Panc1 (cell line): ENCODE measurements around the gene RPRD2. TPM values are rescaled to one million over a fixed set of nuclear protein-coding genes. Genes with fewer than 3 reads are reported as not detected.

Experiments used
- ATAC-seq: fragments of 200-7000 bp; cut with Tn5 transposase; 2 replicates; pipeline ENCODE4 v1.9.1; 2020; ENCODE audit warnings: mild to moderate bottlenecking, moderate library complexity
- BruUV-seq: library from RNA; stranded (reverse); fragments of 400-500 nt; replicated peaks from 2 replicates; lab custom pipeline; 2021; lab: Mats Ljungman, UMichigan
- CTCF ChIA-PET: fragments of 300-600 bp; sonication (Branson Sonifier 250); formaldehyde crosslinking; loops from one replicate; lab custom pipeline; 2022; ENCODE audit warnings: antibody characterized with exemption; lab: Charles Lee
- POLR2A ChIA-PET: fragments of 300-600 bp; sonication (Branson Sonifier 250); formaldehyde crosslinking; loops from one replicate; lab custom pipeline; 2022; ENCODE audit warnings: antibody characterized with exemption; lab: Charles Lee
- DNase-seq: peaks from one replicate; pipeline ENCODE4 v3.0.0-alpha.2; 2010; ENCODE audit warnings: low read depth, low spot score
- H3K27ac ChIP-seq: 2 replicates; pipeline ENCODE4 v1.5.1; 2011; ENCODE audit warnings: mild to moderate bottlenecking, low read length, inconsistent platforms
- H3K27me3 ChIP-seq: fragments of 200-500 bp; sonication (Bioruptor generic); 2 replicates; pipeline ENCODE4 v1.6.0; 2014; ENCODE audit warnings: low read length, inconsistent platforms; ENCODE audit not compliant: control insufficient read depth, insufficient read depth
- H3K36me3 ChIP-seq: fragments of 200-500 bp; sonication (Bioruptor generic); 2 replicates; pipeline ENCODE4 v1.5.1; 2014; ENCODE audit warnings: inconsistent platforms, mild to moderate bottlenecking, low read length, moderate library complexity; ENCODE audit not compliant: control insufficient read depth, insufficient read depth
- H3K4me1 ChIP-seq: 2 replicates; pipeline ENCODE4 v1.5.1; 2011; ENCODE audit warnings: inconsistent platforms, mild to moderate bottlenecking, low read length, moderate library complexity; ENCODE audit not compliant: control insufficient read depth, insufficient read depth
- H3K4me3 ChIP-seq, 2 experiments: 2 replicates each; pipeline ENCODE4 v1.5.1; 2011 to 2012; ENCODE audit warnings: low read depth in 2 of 2, low read length in 2 of 2, mild to moderate bottlenecking in 2 of 2, inconsistent platforms in 1 of 2, moderate library complexity in 1 of 2
- H3K9me3 ChIP-seq: fragments of 200-500 bp; sonication (Bioruptor generic); 2 replicates; pipeline ENCODE4 v1.5.1; 2014; ENCODE audit warnings: low read depth, mild to moderate bottlenecking, inconsistent platforms, low read length, moderate library complexity; ENCODE audit not compliant: control insufficient read depth, insufficient read depth
- CTCF ChIP-seq: fragments of 450-650 bp; IDR thresholded peaks from 2 replicates; pipeline ENCODE4 v1.5.1; 2017; ENCODE audit warnings: mild to moderate bottlenecking
- POLR2AphosphoS5 ChIP-seq: IDR thresholded peaks from 2 replicates; pipeline ENCODE4 v1.6.1; 2012; ENCODE audit warnings: mild to moderate bottlenecking, low read depth, low read length, moderate library complexity
- REST ChIP-seq, 2 experiments: IDR thresholded peaks; 2 replicates each; pipeline ENCODE4 v1.6.1; 2011 to 2012; ENCODE audit warnings: low read depth in 2 of 2, control low read depth in 1 of 2, low read length in 1 of 2, mild to moderate bottlenecking in 1 of 2, moderate library complexity in 1 of 2; ENCODE audit not compliant: insufficient read depth in 1 of 2
- SIN3A ChIP-seq: IDR thresholded peaks from 2 replicates; pipeline ENCODE4 v1.6.1; 2012; ENCODE audit warnings: low read depth, mild to moderate bottlenecking, low read length, moderate library complexity, borderline replicate concordance; ENCODE audit not compliant: insufficient read depth
- TCF7L2 ChIP-seq: IDR thresholded peaks from 2 replicates; pipeline ENCODE4 v1.6.1; 2011; ENCODE audit warnings: mild to moderate bottlenecking, low read depth, low read length, inconsistent platforms
- in situ Hi-C: cut with HindIII; loops from 2 replicates; pipeline ENCODE4 v1.10.0; 2016; ENCODE audit warnings: low sequenced_read_pairs, low pct_unique_long_range_greater_than_20kb
- intact Hi-C: fragments of 100-400 bp; cut with micrococcal nuclease; formaldehyde crosslinking; loops from one replicate; pipeline ENCODE4 v1.10.0; 2022; ENCODE audit not compliant: unreplicated experiment
- total RNA-seq: library from RNA; stranded (reverse); gene quantifications from one replicate; pipeline ENCODE4 v1.2.1, GENCODE V29; 2021; ENCODE audit not compliant: unreplicated experiment

RPRD2 gene
- total RNA-seq, 1 experiment from 2014 or later: 28.3 TPM

- H3K4me1 ChIP-seq: no peaks in the 10 kb centered on the region
- in situ Hi-C loops (no loop called here), intact Hi-C loops (no loop called here)
- H3K27me3 ChIP-seq: no peaks in the 10 kb centered on the region
- BruUV-seq: no TSS peak
- H3K36me3 ChIP-seq: 0 out of 2 replicates have a peak, but pooled peaks cover 2% of the 10 kb centered on the region
- no peak overlapping the region for H3K27ac ChIP-seq
- ChIA-PET POLR2A (no interaction called here), CTCF (no interaction called here)
- ATAC-seq: no peak
- H3K4me3 ChIP-seq: no peak overlapping the region
- no peak for TF ChIP-seq TCF7L2
- no peak for TF ChIP-seq CTCF
- no peak for TF ChIP-seq SIN3A
- TF ChIP-seq REST (IDR thresholded peaks at IDR 0.05; ENCODE audit: insufficient read depth in 1 of 2, low read depth in 2 of 2, low read length in 1 of 2): no peak
- no peak for TF ChIP-seq POLR2AphosphoS5
- no peaks in the 10 kb centered on the region for H3K9me3 ChIP-seq
- DNase-seq: no peak
Observed at GRCh38 chr1:150414592-150414991, 50.6 kb downstream of the RPRD2 start.

GRCh38 chr1:150415800-150416199, 51.9 kb downstream of the RPRD2 start:
- no peak for TF ChIP-seq REST (IDR thresholded peaks at IDR 0.05; ENCODE audit: insufficient read depth in 1 of 2, low read depth in 2 of 2, low read length in 1 of 2)
- TF ChIP-seq POLR2AphosphoS5: no peak
- TF ChIP-seq TCF7L2: no peak
- TF ChIP-seq CTCF: no peak
- TF ChIP-seq SIN3A: no peak
- ATAC-seq (no peak), DNase-seq (no peak)
- Histone ChIP-seq H3K4me3 (no peak overlapping the region), H3K27ac (no peak overlapping the region), H3K4me1 (no peaks in the 10 kb centered on the region), H3K9me3 (no peaks in the 10 kb centered on the region), H3K36me3 (0 out of 2 replicates have a peak, but pooled peaks cover 2% of the 10 kb centered on the region), H3K27me3 (no peaks in the 10 kb centered on the region)
- ChIA-PET CTCF (interaction anchor here (0.5 kb wide), 1 partner anchor 116 kb away, joined by 3 read pairs; no protein-coding TSS in a partner anchor), POLR2A (no interaction called here)
- intact Hi-C loops: no loop called here
- in situ Hi-C loops: no loop called here
- no TSS peak for BruUV-seq
